HCT116 (cell line): ENCODE results near the gene CSTA. TPM values are rescaled to one million over a fixed set of nuclear protein-coding genes. Genes with fewer than 3 reads are reported as not detected.

Experiments used
- ATAC-seq: fragments of 200-7000 bp; cut with Tn5 transposase; 2 replicates; pipeline ENCODE4 v1.9.1; 2020; ENCODE audit warnings: mild to moderate bottlenecking, moderate library complexity
- BruUV-seq: library from RNA; stranded (reverse); fragments of 400-500 nt; replicated peaks from 2 replicates; lab custom pipeline; 2021; lab: Mats Ljungman, UMichigan
- CTCF ChIA-PET: fragments of 300-600 bp; sonication (Branson Sonifier 250); formaldehyde crosslinking; loops from one replicate; lab custom pipeline; 2021; ENCODE audit warnings: antibody characterized with exemption; lab: Charles Lee
- POLR2A ChIA-PET: fragments of 300-600, 350-600 bp; sonication (Branson Sonifier 250); formaldehyde crosslinking; loops from one replicate; lab custom pipeline; 2021; ENCODE audit warnings: antibody characterized with exemption; lab: Charles Lee
- RAD21 ChIA-PET, 2 experiments: fragments of 300-600 bp; sonication (Branson Sonifier 250); formaldehyde crosslinking; loops; one replicate each; lab custom pipeline; 2023; ENCODE audit warnings: low total read pairs in 2 of 2; ENCODE audit not compliant: uncharacterized antibody in 2 of 2, unreplicated experiment in 2 of 2, low non-redundant PET in 1 of 2; lab: Charles Lee
- DNase-seq: peaks from one replicate; pipeline ENCODE4 v3.0.0-alpha.2; 2010; ENCODE audit warnings: low read depth, low spot score
- H2AFZ ChIP-seq: fragments of 200-600 bp; shearing (Covaris generic), sonication (generic); 2 replicates; pipeline ENCODE4 v1.6.1; 2017; ENCODE audit warnings: low read depth, mixed run types, mixed read lengths, antibody characterized with exemption, low read length; ENCODE audit not compliant: poor library complexity, severe bottlenecking
- H3K27ac ChIP-seq: 2 replicates; pipeline ENCODE4 v1.5.1; 2012; ENCODE audit warnings: low read depth, low read length
- H3K27me3 ChIP-seq: fragments of 200-600 bp; sonication (generic); 2 replicates; pipeline ENCODE4 v1.6.1; 2016; ENCODE audit warnings: mixed run types, low read length, mixed read lengths; ENCODE audit not compliant: insufficient read depth
- H3K36me3 ChIP-seq, 2 experiments: fragments of 200-500 bp in 1 of 2; fragments of 200-600 bp in 1 of 2; sonication (Bioruptor generic) in 1 of 2; sonication (generic) in 1 of 2; 2 replicates each; pipeline versions ENCODE4 v1.5.1 to v1.6.1; 2014 to 2016; ENCODE audit warnings: low read length in 2 of 2, inconsistent platforms in 1 of 2, mixed read lengths in 1 of 2, mixed run types in 1 of 2; ENCODE audit not compliant: insufficient read depth in 2 of 2, control insufficient read depth in 1 of 2
- H3K4me1 ChIP-seq, 2 experiments: fragments of 200-600 bp in 1 of 2; sonication (generic) in 1 of 2; 2 replicates each; pipeline versions ENCODE4 v1.5.1 to v1.6.1; 2012 to 2017; ENCODE audit warnings: low read length in 2 of 2, inconsistent platforms in 1 of 2, mild to moderate bottlenecking in 1 of 2, mixed read lengths in 1 of 2, mixed run types in 1 of 2, moderate library complexity in 1 of 2; ENCODE audit not compliant: insufficient read depth in 2 of 2, control insufficient read depth in 1 of 2
- H3K4me2 ChIP-seq: fragments of 200-600 bp; sonication (generic); 2 replicates; pipeline ENCODE4 v1.6.1; 2017; ENCODE audit warnings: mixed run types, low read length, mixed read lengths
- H3K4me3 ChIP-seq, 2 experiments: fragments of 200-600 bp in 1 of 2; sonication (generic) in 1 of 2; replicated peaks in 1 of 2; 2 replicates each; pipeline ENCODE4 v1.5.1; 2011 to 2016; ENCODE audit warnings: low read length in 2 of 2, control low read depth in 1 of 2, low read depth in 1 of 2, mild to moderate bottlenecking in 1 of 2, mixed read lengths in 1 of 2, mixed run types in 1 of 2
- H3K79me2 ChIP-seq: fragments of 200-600 bp; sonication (generic); 2 replicates; pipeline ENCODE4 v1.6.1; 2017; ENCODE audit warnings: mild to moderate bottlenecking, mixed run types, low read length, moderate library complexity, mixed read lengths; ENCODE audit not compliant: insufficient read depth
- H3K9ac ChIP-seq: fragments of 200-600 bp; sonication (generic); 2 replicates; pipeline ENCODE4 v1.6.1; 2016; ENCODE audit warnings: low read length, mixed read lengths
- H3K9me2 ChIP-seq: fragments of 200-600 bp; sonication (generic), shearing (Covaris generic); 2 replicates; pipeline ENCODE4 v1.6.1; 2017; ENCODE audit warnings: mixed run types, mild to moderate bottlenecking, moderate library complexity; ENCODE audit not compliant: insufficient read depth
- H3K9me3 ChIP-seq, 2 experiments: fragments of 200-500 bp in 1 of 2; fragments of 200-600 bp in 1 of 2; sonication (Bioruptor generic) in 1 of 2; sonication (generic) in 1 of 2; 2 replicates each; pipeline ENCODE4 v1.6.1; 2014 to 2017; ENCODE audit warnings: low read length in 2 of 2, mixed read lengths in 2 of 2, inconsistent platforms in 1 of 2, low read depth in 1 of 2, mild to moderate bottlenecking in 1 of 2, mixed run types in 1 of 2, moderate library complexity in 1 of 2; ENCODE audit not compliant: control insufficient read depth in 1 of 2, insufficient read depth in 1 of 2
- H4K20me1 ChIP-seq: fragments of 200-600 bp; sonication (generic), shearing (Covaris generic); 2 replicates; pipeline ENCODE4 v1.6.1; 2017; ENCODE audit warnings: mixed run types, mild to moderate bottlenecking, moderate library complexity; ENCODE audit not compliant: insufficient read depth
- EGR1 ChIP-seq: IDR thresholded peaks from 2 replicates; pipeline ENCODE4 v1.6.1; 2012; ENCODE audit warnings: low read depth
- EZH2 ChIP-seq: fragments of 200-600 bp; sonication (generic); IDR thresholded peaks from 2 replicates; pipeline ENCODE4 v1.6.1; 2017; ENCODE audit warnings: antibody characterized with exemption, mixed run types
- SIN3A ChIP-seq: IDR thresholded peaks from 2 replicates; pipeline ENCODE4 v1.6.1; 2012; ENCODE audit warnings: low read depth
- SP1 ChIP-seq: IDR thresholded peaks from 2 replicates; pipeline ENCODE4 v1.6.1; 2012; ENCODE audit warnings: low read depth
- ZBTB33 ChIP-seq: IDR thresholded peaks from 2 replicates; pipeline ENCODE4 v1.6.1; 2011; ENCODE audit warnings: mild to moderate bottlenecking, low read length, moderate library complexity; ENCODE audit not compliant: insufficient replicate concordance; ENCODE audit errors: extremely low read depth
- intact Hi-C: fragments of 100-400 bp; cut with micrococcal nuclease; formaldehyde crosslinking; loops from 2 replicates; pipeline ENCODE4 v1.10.0; 2022
- total RNA-seq: library from RNA; stranded (reverse); gene quantifications from one replicate; pipeline ENCODE4 v1.2.1, GENCODE V29; 2021; ENCODE audit not compliant: unreplicated experiment
- TF ChIP-seq, protein P1 (sequence below), 3 experiments: fragments of 200-600 bp in 1 of 3; sonication (generic) in 1 of 3; IDR thresholded peaks in 2 of 3; conservative IDR thresholded peaks in 1 of 3; 2 replicates each; pipeline ENCODE4 v1.5.1; 2012 to 2017; ENCODE audit warnings: low read depth in 2 of 3, low read length in 2 of 3, antibody characterized with exemption in 1 of 3, borderline replicate concordance in 1 of 3, control low read depth in 1 of 3, mild to moderate bottlenecking in 1 of 3, mixed read lengths in 1 of 3, mixed run types in 1 of 3, moderate library complexity in 1 of 3; ENCODE audit not compliant: insufficient read depth in 1 of 3
- TF ChIP-seq, protein P2 (sequence below): IDR thresholded peaks from 2 replicates; pipeline ENCODE4 v1.6.1; 2012

The CSTA gene
- total RNA-seq, 1 experiment from 2014 or later = 11.0 TPM

DNA sequence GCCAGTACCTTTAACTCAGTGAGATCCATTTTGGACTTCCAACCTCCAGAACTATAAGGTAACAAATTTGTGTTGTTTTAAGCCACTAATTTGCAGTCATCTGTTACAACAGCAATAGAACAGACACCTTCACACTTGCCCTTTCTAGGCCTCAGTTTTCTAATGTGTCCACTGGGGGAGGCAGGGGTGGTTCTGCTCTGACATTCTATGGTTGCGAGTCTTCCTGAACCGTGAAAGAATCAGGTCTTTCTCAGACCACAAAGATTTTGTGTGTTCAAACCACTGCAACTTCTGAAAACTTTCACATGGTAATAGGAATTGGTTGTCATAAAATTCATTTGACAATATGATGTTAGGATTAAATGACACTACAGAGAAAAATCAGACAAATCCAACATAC lies 26.8 kb upstream of the CSTA start:
- no TSS peak for BruUV-seq
- no peak overlapping the region for H2AFZ ChIP-seq

More for the DNA sequence above, 26.8 kb upstream of the CSTA start:
- Histone ChIP-seq H3K36me3 (no peaks in the 10 kb centered on the region), H3K4me3 (no peak overlapping the region), H3K27ac (no peak overlapping the region), H3K9ac (no peak overlapping the region), H4K20me1 (no peaks in the 10 kb centered on the region), H3K4me1 (no peaks in the 10 kb centered on the region), H3K9me2 (no peaks in the 10 kb centered on the region), H3K79me2 (no peaks in the 10 kb centered on the region), H3K27me3 (no peaks in the 10 kb centered on the region), H3K9me3 (no peaks in the 10 kb centered on the region), H3K4me2 (no peak overlapping the region)
- TF ChIP-seq EGR1 (no peak), SP1 (no peak), SIN3A (no peak), EZH2 (no peak), ZBTB33 (no peak)
- TF ChIP-seq, protein P1, sequence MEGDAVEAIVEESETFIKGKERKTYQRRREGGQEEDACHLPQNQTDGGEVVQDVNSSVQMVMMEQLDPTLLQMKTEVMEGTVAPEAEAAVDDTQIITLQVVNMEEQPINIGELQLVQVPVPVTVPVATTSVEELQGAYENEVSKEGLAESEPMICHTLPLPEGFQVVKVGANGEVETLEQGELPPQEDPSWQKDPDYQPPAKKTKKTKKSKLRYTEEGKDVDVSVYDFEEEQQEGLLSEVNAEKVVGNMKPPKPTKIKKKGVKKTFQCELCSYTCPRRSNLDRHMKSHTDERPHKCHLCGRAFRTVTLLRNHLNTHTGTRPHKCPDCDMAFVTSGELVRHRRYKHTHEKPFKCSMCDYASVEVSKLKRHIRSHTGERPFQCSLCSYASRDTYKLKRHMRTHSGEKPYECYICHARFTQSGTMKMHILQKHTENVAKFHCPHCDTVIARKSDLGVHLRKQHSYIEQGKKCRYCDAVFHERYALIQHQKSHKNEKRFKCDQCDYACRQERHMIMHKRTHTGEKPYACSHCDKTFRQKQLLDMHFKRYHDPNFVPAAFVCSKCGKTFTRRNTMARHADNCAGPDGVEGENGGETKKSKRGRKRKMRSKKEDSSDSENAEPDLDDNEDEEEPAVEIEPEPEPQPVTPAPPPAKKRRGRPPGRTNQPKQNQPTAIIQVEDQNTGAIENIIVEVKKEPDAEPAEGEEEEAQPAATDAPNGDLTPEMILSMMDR (IDR thresholded peaks at IDR 0.05 in 2 of 3, conservative IDR thresholded peaks at IDR 0.05 in 1 of 3; ENCODE audit: borderline replicate concordance in 1 of 3, insufficient read depth in 1 of 3, low read depth in 2 of 3, low read length in 2 of 3) = no peak
- TF ChIP-seq, protein P2, sequence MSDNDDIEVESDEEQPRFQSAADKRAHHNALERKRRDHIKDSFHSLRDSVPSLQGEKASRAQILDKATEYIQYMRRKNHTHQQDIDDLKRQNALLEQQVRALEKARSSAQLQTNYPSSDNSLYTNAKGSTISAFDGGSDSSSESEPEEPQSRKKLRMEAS = no peak
- intact Hi-C loops = no loop called here
- ATAC-seq (no peak), DNase-seq (no peak)
- CTCF ChIA-PET = no interaction called here
- RAD21 ChIA-PET = no interaction called here
- POLR2A ChIA-PET = no interaction called here
